HepG2 (cell line): ENCODE data around the gene SERINC5. TPM values are rescaled to one million over a fixed set of nuclear protein-coding genes. Genes with fewer than 3 reads are reported as not detected.

ENCODE experiments used
- CENPBD1 ChIP-seq: sonication (generic); formaldehyde crosslinking; IDR thresholded peaks from 2 replicates; pipeline ENCODE4 v1.8.0; 2022; ENCODE audit warnings: missing genetic modification reagents, low read depth, mild to moderate bottlenecking, borderline replicate concordance
- CTCF ChIP-seq: sonication (generic); formaldehyde crosslinking; IDR thresholded peaks from 2 replicates; pipeline ENCODE4 v1.5.0; 2020; ENCODE audit warnings: mild to moderate bottlenecking, missing genetic modification reagents, moderate library complexity
- GATAD2A ChIP-seq: IDR thresholded peaks from 2 replicates; pipeline ENCODE4 v1.6.1; 2016
- HMG20A ChIP-seq: IDR thresholded peaks from 2 replicates; pipeline ENCODE4 v1.6.1; 2016; ENCODE audit warnings: borderline replicate concordance
- KDM3A ChIP-seq: IDR thresholded peaks from 2 replicates; pipeline ENCODE4 v1.6.1; 2018; ENCODE audit warnings: low read depth, missing compliant biosample characterization
- MAX ChIP-seq: IDR thresholded peaks from 2 replicates; pipeline ENCODE4 v1.6.1; 2012; ENCODE audit warnings: inconsistent platforms
- POGZ ChIP-seq: sonication (generic); formaldehyde crosslinking; IDR thresholded peaks from 2 replicates; pipeline ENCODE4 v1.4.0; 2020; ENCODE audit warnings: mild to moderate bottlenecking, missing genetic modification reagents
- PPARG ChIP-seq: conservative IDR thresholded peaks from 2 replicates; pipeline ENCODE4 v1.6.1; 2016; ENCODE audit warnings: missing biosample characterization, missing genetic modification reagents
- SMC3 ChIP-seq: IDR thresholded peaks from 2 replicates; pipeline ENCODE4 v1.6.1; 2011; ENCODE audit warnings: low read length, improper control_type of control experiment
- STAG1 ChIP-seq: sonication (generic); formaldehyde crosslinking; IDR thresholded peaks from 2 replicates; pipeline ENCODE4 v1.4.0; 2020; ENCODE audit warnings: missing genetic modification reagents
- YEATS2 ChIP-seq: sonication (generic); formaldehyde crosslinking; IDR thresholded peaks from 2 replicates; pipeline ENCODE4 v1.4.0; 2020; ENCODE audit warnings: missing genetic modification reagents, borderline replicate concordance
- ZBTB20 ChIP-seq: sonication (generic); formaldehyde crosslinking; IDR thresholded peaks from 2 replicates; pipeline ENCODE4 v1.8.1; 2023; ENCODE audit warnings: missing genetic modification reagents, low read depth, mild to moderate bottlenecking, borderline replicate concordance
- ZFX ChIP-seq: sonication (generic); formaldehyde crosslinking; IDR thresholded peaks from 2 replicates; pipeline ENCODE4 v1.4.0; 2020; ENCODE audit warnings: mild to moderate bottlenecking, low read depth, missing genetic modification reagents, moderate library complexity
- ZFY ChIP-seq: sonication (generic); formaldehyde crosslinking; IDR thresholded peaks from 2 replicates; pipeline ENCODE4 v1.4.0; 2020; ENCODE audit warnings: missing genetic modification reagents
- ZNF329 ChIP-seq: sonication (generic); formaldehyde crosslinking; IDR thresholded peaks from 2 replicates; pipeline ENCODE4 v1.9.0; 2021; ENCODE audit warnings: low read depth, mild to moderate bottlenecking, missing genetic modification reagents
- ZNF513 ChIP-seq: sonication (generic); formaldehyde crosslinking; conservative IDR thresholded peaks from 2 replicates; pipeline ENCODE4 v1.5.0; 2020; ENCODE audit warnings: missing genetic modification reagents
- ZNF749 ChIP-seq: sonication (generic); formaldehyde crosslinking; IDR thresholded peaks from 2 replicates; pipeline ENCODE4 v1.8.0; 2022; ENCODE audit warnings: mild to moderate bottlenecking, missing genetic modification reagents, moderate library complexity, borderline replicate concordance
- polyA plus RNA-seq, 8 experiments: library from polyadenylated mRNA; depleted of rRNA in 3 of 8; stranded (reverse) in 7 of 8; unstranded in 1 of 8; fragments of >200 nt; fragmentation: Illumina TruSeq in 4 of 8; extraction: Trizol in 4 of 8; gene quantifications; 2 replicates each; pipeline versions ENCODE4 v1.2.1 to v1.2.3, GENCODE V29; 2011 to 2016; ENCODE audit warnings: low read depth in 4 of 8, missing spikeins in 1 of 8, mixed read lengths in 1 of 8; ENCODE audit not compliant: insufficient read depth in 1 of 8
- total RNA-seq, 5 experiments: library from RNA; depleted of rRNA; stranded (reverse); fragments of >200 nt; fragmentation: Illumina TruSeq; extraction: Trizol; gene quantifications; 2 replicates each; pipeline ENCODE4 v1.2.3, GENCODE V29; 2016; ENCODE audit warnings: low read depth in 1 of 5
- TF ChIP-seq, protein P1 (sequence below): sonication (generic); formaldehyde crosslinking; IDR thresholded peaks from 2 replicates; pipeline ENCODE4 v1.5.0; 2020; ENCODE audit warnings: mild to moderate bottlenecking, missing genetic modification reagents
- TF ChIP-seq, protein P2 (sequence below): sonication (generic); formaldehyde crosslinking; IDR thresholded peaks from 2 replicates; pipeline ENCODE4 v1.5.0; 2020; ENCODE audit warnings: mild to moderate bottlenecking, missing genetic modification reagents, borderline replicate concordance
- TF ChIP-seq, protein P3 (sequence below): IDR thresholded peaks from 2 replicates; pipeline ENCODE4 v1.6.1; 2016; ENCODE audit warnings: missing genetic modification reagents, missing compliant biosample characterization

The SERINC5 gene
- total and polyA plus RNA-seq, 2 of the 13 experiments (the other 11 are each of a cell fraction or from before 2014, with no cell fraction given), result 17.3 to 22.8 TPM

DNA sequence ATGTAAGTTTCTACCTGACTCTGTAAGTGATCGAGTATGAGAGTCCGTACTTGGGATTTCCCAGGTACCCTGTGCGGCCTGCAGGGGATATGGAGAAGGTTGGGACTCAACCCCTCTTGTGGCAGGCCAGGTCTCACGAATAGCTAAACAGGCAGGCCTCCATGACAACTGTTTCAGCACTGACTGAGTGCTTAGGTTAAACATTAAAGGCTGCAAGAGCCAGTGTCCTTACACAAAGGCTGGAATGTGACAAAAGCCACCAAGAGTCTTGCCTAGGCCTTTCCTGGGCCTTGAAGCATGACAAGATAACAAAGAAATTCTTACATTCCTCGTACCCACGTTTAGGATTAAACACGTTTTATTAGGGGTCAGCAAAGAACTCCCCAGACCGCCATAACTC is 162.1 kb downstream of the SERINC5 start (continued):
- TF ChIP-seq, protein P1, sequence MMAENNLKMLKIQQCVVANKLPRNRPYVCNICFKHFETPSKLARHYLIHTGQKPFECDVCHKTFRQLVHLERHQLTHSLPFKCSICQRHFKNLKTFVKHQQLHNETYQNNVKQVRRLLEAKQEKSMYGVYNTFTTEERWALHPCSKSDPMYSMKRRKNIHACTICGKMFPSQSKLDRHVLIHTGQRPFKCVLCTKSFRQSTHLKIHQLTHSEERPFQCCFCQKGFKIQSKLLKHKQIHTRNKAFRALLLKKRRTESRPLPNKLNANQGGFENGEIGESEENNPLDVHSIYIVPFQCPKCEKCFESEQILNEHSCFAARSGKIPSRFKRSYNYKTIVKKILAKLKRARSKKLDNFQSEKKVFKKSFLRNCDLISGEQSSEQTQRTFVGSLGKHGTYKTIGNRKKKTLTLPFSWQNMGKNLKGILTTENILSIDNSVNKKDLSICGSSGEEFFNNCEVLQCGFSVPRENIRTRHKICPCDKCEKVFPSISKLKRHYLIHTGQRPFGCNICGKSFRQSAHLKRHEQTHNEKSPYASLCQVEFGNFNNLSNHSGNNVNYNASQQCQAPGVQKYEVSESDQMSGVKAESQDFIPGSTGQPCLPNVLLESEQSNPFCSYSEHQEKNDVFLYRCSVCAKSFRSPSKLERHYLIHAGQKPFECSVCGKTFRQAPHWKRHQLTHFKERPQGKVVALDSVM, result peak; percentile 22; the same call in 1 of the 2 replicates
- TF ChIP-seq ZNF513 (CRISPR knock-in tag), result no peak
- peak; percentile 48 for TF ChIP-seq CTCF (CRISPR knock-in tag)
- TF ChIP-seq POGZ (CRISPR knock-in tag), result peak; percentile 26; the same call in 1 of the 2 replicates
- TF ChIP-seq ZNF329, result no peak
- no peak for TF ChIP-seq ZNF749
- no peak for TF ChIP-seq KDM3A (CRISPR knock-in tag)
- peak; percentile 90 for TF ChIP-seq ZFX (CRISPR knock-in tag)
- TF ChIP-seq MAX, result peak; percentile 72
- TF ChIP-seq HMG20A (CRISPR knock-in tag), result peak; percentile 61; the same call in 1 of the 2 replicates
- peak; percentile 57 for TF ChIP-seq STAG1
- TF ChIP-seq GATAD2A (CRISPR knock-in tag), result peak; percentile 72; the same call in 1 of the 2 replicates
- TF ChIP-seq SMC3, result peak; percentile 77
- TF ChIP-seq ZFY (CRISPR knock-in tag), result peak; percentile 87
- TF ChIP-seq, protein P2, sequence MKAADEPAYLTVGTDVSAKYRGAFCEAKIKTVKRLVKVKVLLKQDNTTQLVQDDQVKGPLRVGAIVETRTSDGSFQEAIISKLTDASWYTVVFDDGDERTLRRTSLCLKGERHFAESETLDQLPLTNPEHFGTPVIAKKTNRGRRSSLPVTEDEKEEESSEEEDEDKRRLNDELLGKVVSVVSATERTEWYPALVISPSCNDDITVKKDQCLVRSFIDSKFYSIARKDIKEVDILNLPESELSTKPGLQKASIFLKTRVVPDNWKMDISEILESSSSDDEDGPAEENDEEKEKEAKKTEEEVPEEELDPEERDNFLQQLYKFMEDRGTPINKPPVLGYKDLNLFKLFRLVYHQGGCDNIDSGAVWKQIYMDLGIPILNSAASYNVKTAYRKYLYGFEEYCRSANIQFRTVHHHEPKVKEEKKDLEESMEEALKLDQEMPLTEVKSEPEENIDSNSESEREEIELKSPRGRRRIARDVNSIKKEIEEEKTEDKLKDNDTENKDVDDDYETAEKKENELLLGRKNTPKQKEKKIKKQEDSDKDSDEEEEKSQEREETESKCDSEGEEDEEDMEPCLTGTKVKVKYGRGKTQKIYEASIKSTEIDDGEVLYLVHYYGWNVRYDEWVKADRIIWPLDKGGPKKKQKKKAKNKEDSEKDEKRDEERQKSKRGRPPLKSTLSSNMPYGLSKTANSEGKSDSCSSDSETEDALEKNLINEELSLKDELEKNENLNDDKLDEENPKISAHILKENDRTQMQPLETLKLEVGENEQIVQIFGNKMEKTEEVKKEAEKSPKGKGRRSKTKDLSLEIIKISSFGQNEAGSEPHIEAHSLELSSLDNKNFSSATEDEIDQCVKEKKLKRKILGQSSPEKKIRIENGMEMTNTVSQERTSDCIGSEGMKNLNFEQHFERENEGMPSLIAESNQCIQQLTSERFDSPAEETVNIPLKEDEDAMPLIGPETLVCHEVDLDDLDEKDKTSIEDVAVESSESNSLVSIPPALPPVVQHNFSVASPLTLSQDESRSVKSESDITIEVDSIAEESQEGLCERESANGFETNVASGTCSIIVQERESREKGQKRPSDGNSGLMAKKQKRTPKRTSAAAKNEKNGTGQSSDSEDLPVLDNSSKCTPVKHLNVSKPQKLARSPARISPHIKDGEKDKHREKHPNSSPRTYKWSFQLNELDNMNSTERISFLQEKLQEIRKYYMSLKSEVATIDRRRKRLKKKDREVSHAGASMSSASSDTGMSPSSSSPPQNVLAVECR (CRISPR knock-in tag), result no peak
- TF ChIP-seq, protein P3, sequence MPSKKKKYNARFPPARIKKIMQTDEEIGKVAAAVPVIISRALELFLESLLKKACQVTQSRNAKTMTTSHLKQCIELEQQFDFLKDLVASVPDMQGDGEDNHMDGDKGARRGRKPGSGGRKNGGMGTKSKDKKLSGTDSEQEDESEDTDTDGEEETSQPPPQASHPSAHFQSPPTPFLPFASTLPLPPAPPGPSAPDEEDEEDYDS (CRISPR knock-in tag), result peak; percentile 44; the same call in 1 of the 2 replicates
- no peak for TF ChIP-seq ZBTB20 (CRISPR knock-in tag)
- no peak for TF ChIP-seq CENPBD1
- peak; percentile 30; the same call in 1 of the 2 replicates for TF ChIP-seq YEATS2 (CRISPR knock-in tag)
- TF ChIP-seq PPARG (CRISPR knock-in tag), result 0 out of 2 replicates have a peak, but pooled peaks have one; percentile 10
